Activated CD8-positive, alpha-beta memory T cell treated with anti-CD3 and anti-CD28 coated beads, Interleukin-2, amount 50 U/mL, for 4 hours (primary cell): ENCODE results near the gene AMY1C.
"Not testable (repeated sequence)": the region's sequence is repeated elsewhere in the genome, so short reads cannot be mapped to it uniquely, and the experiment has no call there.

Source experiments
- DNase-seq: peaks from one replicate; pipeline ENCODE4 v3.0.0-alpha.2; 2020

Gene AMY1C

GRCh38 chr1:103749598-103749997 is at the start of gene AMY1C:
Gene AMY1C (plus strand): TSS chr1:103749898. CDS start chr1:103750470, 572 bp downstream.
- DNase-seq: not testable (repeated sequence)

DNA sequence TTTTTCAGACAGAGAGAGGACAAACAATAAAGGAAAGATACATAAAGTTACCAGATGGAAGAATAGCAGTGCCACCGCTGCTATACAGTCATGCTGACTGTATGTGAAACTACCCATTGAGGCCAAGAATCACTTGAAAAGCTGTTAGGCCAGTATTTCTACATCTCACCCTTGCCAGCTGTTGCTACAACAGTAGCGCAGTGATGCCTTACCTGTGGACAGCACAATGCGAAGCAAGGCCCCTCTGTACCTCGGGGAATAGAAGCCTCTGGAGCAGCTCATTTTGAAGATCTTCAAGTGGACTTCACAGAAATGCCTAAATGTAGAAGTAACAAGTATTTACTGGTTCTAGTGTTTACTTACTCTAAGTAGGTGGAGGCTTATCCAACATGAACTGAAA is 49.0 kb upstream of the AMY1C start:
- not testable (repeated sequence) for DNase-seq

- not testable (repeated sequence) for DNase-seq
These were observed 48.4 kb upstream of the AMY1C start for GRCh38 chr1:103701256-103701655.

DNA sequence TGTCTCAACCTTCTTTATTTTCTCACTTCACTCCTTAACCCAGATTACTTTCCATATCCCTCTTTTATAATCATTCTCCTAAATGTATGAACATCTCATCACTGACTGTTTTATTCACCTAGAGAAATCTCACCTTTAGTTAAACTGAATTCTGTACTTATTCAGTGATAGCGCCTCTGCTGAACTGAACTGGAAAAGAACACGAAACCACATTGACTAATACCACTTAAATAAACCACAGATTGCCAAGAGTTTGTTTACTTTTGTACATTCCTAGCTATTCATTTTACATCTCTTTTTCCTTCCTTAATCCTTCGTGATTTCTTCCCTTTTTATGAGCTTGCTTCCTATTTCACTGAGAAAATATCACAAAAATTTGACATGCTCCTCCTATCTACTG is 42.0 kb upstream of the AMY1C start:
- not testable (repeated sequence) for DNase-seq

DNA sequence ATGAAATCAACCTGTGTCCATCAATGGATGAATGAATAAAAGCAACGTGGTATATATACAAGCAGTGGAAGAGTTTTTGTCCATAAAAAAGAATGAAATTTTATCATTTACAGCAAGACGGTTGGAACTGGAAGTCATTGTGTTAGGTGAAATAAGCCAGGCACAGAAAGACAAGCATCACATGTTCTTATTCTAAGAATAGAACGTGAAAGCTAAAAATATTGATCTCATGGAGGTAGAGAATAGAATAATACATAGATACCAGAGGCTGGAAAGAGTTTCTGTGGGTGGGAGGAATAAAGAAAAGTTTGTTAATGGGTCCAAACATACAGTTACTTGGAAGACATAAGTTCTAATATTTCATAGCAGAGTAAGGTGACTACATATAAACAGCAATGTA is 39.3 kb upstream of the AMY1C start:
- DNase-seq: not testable (repeated sequence)

- not testable (repeated sequence) for DNase-seq
These were observed 32.3 kb upstream of the AMY1C start for GRCh38 chr1:103717404-103717803.

- DNase-seq: not testable (repeated sequence)
These were observed 28.2 kb upstream of the AMY1C start for GRCh38 chr1:103721473-103721872.

DNA sequence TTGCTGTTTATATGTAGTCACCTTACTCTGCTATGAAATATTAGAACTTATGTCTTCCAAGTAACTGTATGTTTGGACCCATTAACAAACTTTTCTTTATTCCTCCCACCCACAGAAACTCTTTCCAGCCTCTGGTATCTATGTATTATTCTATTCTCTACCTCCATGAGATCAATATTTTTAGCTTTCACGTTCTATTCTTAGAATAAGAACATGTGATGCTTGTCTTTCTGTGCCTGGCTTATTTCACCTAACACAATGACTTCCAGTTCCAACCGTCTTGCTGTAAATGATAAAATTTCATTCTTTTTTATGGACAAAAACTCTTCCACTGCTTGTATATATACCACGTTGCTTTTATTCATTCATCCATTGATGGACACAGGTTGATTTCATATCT is 14.4 kb upstream of the AMY1C start:
- DNase-seq: not testable (repeated sequence)

DNA sequence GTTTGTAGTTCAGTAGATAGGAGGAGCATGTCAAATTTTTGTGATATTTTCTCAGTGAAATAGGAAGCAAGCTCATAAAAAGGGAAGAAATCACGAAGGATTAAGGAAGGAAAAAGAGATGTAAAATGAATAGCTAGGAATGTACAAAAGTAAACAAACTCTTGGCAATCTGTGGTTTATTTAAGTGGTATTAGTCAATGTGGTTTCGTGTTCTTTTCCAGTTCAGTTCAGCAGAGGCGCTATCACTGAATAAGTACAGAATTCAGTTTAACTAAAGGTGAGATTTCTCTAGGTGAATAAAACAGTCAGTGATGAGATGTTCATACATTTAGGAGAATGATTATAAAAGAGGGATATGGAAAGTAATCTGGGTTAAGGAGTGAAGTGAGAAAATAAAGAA is 11.7 kb upstream of the AMY1C start:
- not testable (repeated sequence) for DNase-seq

- not testable (repeated sequence) for DNase-seq
These were observed 5.2 kb upstream of the AMY1C start for GRCh38 chr1:103744449-103744848.

DNA sequence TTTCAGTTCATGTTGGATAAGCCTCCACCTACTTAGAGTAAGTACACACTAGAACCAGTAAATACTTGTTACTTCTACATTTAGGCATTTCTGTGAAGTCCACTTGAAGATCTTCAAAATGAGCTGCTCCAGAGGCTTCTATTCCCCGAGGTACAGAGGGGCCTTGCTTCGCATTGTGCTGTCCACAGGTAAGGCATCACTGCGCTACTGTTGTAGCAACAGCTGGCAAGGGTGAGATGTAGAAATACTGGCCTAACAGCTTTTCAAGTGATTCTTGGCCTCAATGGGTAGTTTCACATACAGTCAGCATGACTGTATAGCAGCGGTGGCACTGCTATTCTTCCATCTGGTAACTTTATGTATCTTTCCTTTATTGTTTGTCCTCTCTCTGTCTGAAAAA is 4.7 kb upstream of the AMY1C start:
- DNase-seq: not testable (repeated sequence)

DNA sequence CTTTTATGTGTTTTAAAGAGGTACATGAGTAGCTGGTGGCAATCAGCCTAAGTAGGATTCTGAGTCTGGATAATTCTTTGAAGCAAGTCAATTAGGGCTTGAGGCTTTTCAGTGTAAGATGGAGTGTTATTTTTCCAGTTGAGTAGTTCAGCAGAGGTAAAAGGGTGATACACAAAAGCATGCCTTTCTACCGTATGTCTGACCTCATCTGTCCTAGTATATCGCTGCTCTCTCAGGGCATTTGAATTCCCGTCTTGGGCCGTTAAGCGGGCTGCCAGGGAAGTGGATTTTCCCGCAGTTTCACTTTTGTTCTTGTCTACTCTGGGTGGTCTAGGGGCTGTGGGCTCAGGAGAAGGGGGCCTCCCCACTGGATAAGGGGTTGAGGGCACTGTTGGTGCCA is 1.4 kb upstream of the AMY1C start:
- not testable (repeated sequence) for DNase-seq

DNA sequence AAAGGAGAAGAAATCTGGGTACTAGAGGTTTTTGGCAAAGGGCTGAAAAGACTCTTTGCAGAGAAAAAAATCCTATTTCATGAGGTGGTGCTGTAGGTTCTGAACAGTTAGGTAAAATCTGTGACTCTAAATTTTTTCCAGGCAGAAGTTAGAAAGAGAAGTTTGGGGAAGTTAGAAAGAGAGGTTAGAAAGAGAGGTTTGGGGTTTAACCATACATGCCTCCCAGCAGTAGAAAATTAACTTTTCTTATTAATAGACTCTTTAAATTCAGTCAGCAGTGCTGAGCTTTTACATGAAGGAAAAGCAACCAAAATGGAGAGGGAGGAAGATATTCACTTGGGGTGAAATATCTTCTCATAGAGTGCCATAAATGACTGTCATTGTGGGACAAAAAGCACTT is 12.2 kb downstream of the AMY1C start:
- DNase-seq: no peak

- no peak for DNase-seq
These were observed 30.2 kb downstream of the AMY1C start for GRCh38 chr1:103779932-103780331.

- no peak for DNase-seq
These were observed 34.3 kb downstream of the AMY1C start for GRCh38 chr1:103783944-103784377.

DNA sequence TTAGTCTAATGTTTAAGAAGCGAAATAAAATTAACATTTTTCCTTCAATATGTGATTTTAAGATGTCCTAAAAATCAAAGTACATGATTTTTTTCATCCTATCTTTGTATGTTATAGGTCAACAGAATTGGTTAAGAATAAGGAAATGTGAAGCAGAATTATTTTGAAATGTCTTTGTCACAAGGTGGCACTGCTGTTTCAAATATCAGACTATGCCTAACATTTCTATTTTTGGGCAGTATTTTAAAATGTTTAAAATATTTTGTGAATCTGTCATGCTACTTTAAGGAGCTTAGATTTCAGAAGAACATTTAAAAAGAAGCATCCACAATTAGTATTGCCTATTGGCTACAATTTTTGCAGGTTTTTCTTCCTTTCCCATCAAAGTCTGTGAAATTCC is 38.7 kb downstream of the AMY1C start:
- DNase-seq: no peak

- DNase-seq: no peak
These were observed 40.5 kb downstream of the AMY1C start for GRCh38 chr1:103790172-103790571.
